SK-N-SH treated with all-trans-retinoic acid at 6 μM for 48 hours (cell line): Measurements from ENCODE around the gene MYO16.

Source experiments
- ATAC-seq: fragments of 200-7000 bp; cut with Tn5 transposase; 3 replicates; pipeline ENCODE4 v1.9.1; 2020; ENCODE audit warnings: mild to moderate bottlenecking, moderate library complexity
- ARNTL ChIP-seq: fragments of 450-650 bp; formaldehyde crosslinking; IDR thresholded peaks from 2 replicates; pipeline ENCODE4 v1.5.0; 2020; ENCODE audit warnings: low read depth, mild to moderate bottlenecking, moderate library complexity, borderline replicate concordance
- BACH2 ChIP-seq: fragments of 250-450 bp; sonication (Bioruptor Pico); IDR thresholded peaks from 2 replicates; pipeline ENCODE4 v1.9.0; 2021; ENCODE audit warnings: mild to moderate bottlenecking, borderline replicate concordance
- CREB5 ChIP-seq: fragments of 250-450 bp; sonication (Bioruptor Pico); IDR thresholded peaks from 2 replicates; pipeline ENCODE4 v1.5.1; 2020; ENCODE audit warnings: low read depth, mild to moderate bottlenecking, moderate library complexity
- CSDC2 ChIP-seq: fragments of 250-450 bp; sonication (Bioruptor Pico); IDR thresholded peaks from 2 replicates; pipeline ENCODE4 v1.5.0; 2020; ENCODE audit warnings: mild to moderate bottlenecking, moderate library complexity
- GLIS3 ChIP-seq: fragments of 250-450 bp; sonication (Bioruptor Pico); IDR thresholded peaks from 2 replicates; pipeline ENCODE4 v1.5.0; 2020; ENCODE audit warnings: mild to moderate bottlenecking, moderate library complexity
- OSR1 ChIP-seq: fragments of 250-450 bp; sonication (Bioruptor Pico); IDR thresholded peaks from 2 replicates; pipeline ENCODE4 v1.8.0; 2022; ENCODE audit warnings: moderate library complexity, mild to moderate bottlenecking, inconsistent platforms
- PATZ1 ChIP-seq: fragments of 250-450 bp; sonication (Bioruptor Pico); IDR thresholded peaks from 2 replicates; pipeline ENCODE4 v1.8.0; 2020; ENCODE audit warnings: mild to moderate bottlenecking, moderate library complexity, borderline replicate concordance
- PPARA ChIP-seq: fragments of 250-450 bp; sonication (Bioruptor Pico); IDR thresholded peaks from 2 replicates; pipeline ENCODE4 v1.5.0; 2020; ENCODE audit warnings: mild to moderate bottlenecking, borderline replicate concordance
- RARB ChIP-seq: fragments of 250-450 bp; sonication (Bioruptor Pico); IDR thresholded peaks from 2 replicates; pipeline ENCODE4 v1.8.0; 2021; ENCODE audit warnings: mild to moderate bottlenecking, moderate library complexity
- SNAI2 ChIP-seq: fragments of 250-450 bp; sonication (Bioruptor Pico); IDR thresholded peaks from 2 replicates; pipeline ENCODE4 v1.5.0; 2020; ENCODE audit warnings: mild to moderate bottlenecking, moderate library complexity
- TCF4 ChIP-seq: fragments of 250-450 bp; sonication (Bioruptor Pico); IDR thresholded peaks from 2 replicates; pipeline ENCODE4 v1.8.0; 2021; ENCODE audit warnings: mild to moderate bottlenecking, moderate library complexity, borderline replicate concordance
- TOX ChIP-seq: fragments of 250-450 bp; sonication (Bioruptor Pico); IDR thresholded peaks from 2 replicates; pipeline ENCODE4 v1.8.0; 2021; ENCODE audit warnings: mild to moderate bottlenecking, moderate library complexity, borderline replicate concordance
- TSHZ2 ChIP-seq: fragments of 250-450 bp; sonication (Bioruptor Pico); IDR thresholded peaks from 2 replicates; pipeline ENCODE4 v1.5.0; 2020; ENCODE audit warnings: mild to moderate bottlenecking, moderate library complexity
- ZC3H10 ChIP-seq: fragments of 250-450 bp; sonication (Bioruptor Pico); IDR thresholded peaks from 2 replicates; pipeline ENCODE4 v1.5.1; 2021; ENCODE audit warnings: mild to moderate bottlenecking, moderate library complexity
- ZFP30 ChIP-seq: fragments of 450-650 bp; formaldehyde crosslinking; IDR thresholded peaks from 2 replicates; pipeline ENCODE4 v1.5.0; 2022; ENCODE audit warnings: mild to moderate bottlenecking, moderate library complexity
- ZNF565 ChIP-seq: fragments of 450-650 bp; formaldehyde crosslinking; conservative IDR thresholded peaks from 2 replicates; pipeline ENCODE4 v1.5.0; 2020; ENCODE audit warnings: low read depth, mild to moderate bottlenecking, moderate library complexity
- ZNF8 ChIP-seq: fragments of 450-650 bp; formaldehyde crosslinking; IDR thresholded peaks from 2 replicates; pipeline ENCODE4 v1.5.0; 2020; ENCODE audit warnings: mild to moderate bottlenecking, moderate library complexity
- TF ChIP-seq, protein P1 (sequence below): fragments of 250-450 bp; sonication (Bioruptor Pico); IDR thresholded peaks from 2 replicates; pipeline ENCODE4 v1.8.0; 2021; ENCODE audit warnings: low read depth, mild to moderate bottlenecking, moderate library complexity, borderline replicate concordance

The MYO16 gene

DNA sequence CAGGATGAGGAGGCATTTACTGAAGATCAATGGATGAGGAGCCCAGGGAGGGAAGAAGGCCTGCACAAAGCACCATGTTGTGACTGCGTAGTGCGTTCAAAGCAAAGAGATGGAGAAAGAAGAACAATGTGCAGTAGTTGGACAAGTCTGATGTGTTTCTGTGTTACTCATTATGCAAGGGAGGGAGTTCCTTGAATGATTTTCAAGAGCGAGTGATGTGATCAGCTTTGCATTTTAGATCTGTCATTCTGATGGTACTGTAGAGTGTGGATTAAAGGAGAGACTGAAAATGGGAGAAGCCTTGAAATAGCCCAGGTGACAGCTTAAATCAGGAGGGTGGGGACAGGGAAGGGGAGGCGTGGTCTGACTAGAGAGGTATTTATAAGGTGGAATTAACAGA lies 9.5 kb downstream of the MYO16 start (continued):
- TF ChIP-seq ZFP30 (CRISPR knock-in tag): no peak

DNA sequence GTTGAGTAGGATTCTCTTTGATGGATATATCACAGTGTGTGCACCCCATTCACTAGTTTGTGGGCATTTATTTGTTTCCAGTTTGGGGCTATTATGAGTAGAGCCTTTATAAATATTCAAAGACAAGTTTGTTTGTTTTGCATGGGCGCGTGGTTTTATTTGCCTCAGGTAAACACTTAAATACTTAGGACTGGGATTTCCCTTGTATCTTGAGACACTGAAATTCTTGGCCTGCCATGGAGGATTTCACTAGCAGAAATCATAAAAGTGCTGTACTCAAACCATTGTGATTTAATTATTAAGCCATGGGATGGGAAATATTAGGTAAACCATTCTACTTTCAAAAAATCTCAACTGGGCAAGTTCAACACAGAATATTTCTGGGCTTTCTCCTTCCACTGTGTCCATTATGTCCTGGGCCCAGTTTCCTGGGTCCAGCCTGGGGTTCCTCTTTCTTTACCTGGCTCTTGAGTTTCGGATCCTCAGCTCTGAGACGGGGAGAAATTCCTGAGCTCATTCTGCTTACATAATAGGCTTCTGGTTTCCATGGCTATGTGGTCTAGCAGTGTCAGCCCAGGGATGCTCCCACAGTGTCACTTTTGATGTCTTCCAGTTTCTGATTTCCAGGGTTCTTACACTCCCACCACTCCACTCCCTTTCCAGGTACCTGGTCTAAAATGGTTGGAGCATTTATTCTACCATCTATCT lies 14.4 kb downstream of the MYO16 start:
- no peak for ATAC-seq
- TF ChIP-seq PATZ1 (CRISPR knock-in tag): no peak
- no peak for TF ChIP-seq CSDC2
- TF ChIP-seq, protein P1, sequence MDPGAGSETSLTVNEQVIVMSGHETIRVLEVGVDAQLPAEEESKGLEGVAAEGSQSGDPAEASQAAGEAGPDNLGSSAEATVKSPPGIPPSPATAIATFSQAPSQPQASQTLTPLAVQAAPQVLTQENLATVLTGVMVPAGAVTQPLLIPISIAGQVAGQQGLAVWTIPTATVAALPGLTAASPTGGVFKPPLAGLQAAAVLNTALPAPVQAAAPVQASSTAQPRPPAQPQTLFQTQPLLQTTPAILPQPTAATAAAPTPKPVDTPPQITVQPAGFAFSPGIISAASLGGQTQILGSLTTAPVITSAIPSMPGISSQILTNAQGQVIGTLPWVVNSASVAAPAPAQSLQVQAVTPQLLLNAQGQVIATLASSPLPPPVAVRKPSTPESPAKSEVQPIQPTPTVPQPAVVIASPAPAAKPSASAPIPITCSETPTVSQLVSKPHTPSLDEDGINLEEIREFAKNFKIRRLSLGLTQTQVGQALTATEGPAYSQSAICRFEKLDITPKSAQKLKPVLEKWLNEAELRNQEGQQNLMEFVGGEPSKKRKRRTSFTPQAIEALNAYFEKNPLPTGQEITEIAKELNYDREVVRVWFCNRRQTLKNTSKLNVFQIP: no peak

DNA sequence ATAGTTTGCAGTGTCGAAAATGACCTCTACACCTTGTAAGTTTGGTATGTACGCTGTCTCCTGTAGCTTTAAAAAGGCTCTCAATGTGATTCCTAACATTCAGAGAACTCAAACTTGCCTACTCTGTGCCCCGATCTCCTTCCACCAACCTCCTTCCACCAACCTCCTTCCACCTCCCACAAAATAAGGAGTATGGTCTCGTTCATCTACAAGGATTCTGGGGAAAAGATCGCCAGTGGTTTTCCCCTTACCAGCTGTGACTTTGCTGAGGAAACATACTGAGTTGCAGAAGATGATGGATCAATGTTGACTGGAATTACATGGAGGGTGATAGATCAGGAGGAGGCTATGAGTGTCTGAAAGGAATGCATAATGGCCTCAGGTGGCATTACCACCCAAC lies 16.0 kb downstream of the MYO16 start:
- TF ChIP-seq CSDC2 (no peak), OSR1 (CRISPR knock-in tag) (no peak), BACH2 (CRISPR knock-in tag) (no peak), ZNF8 (CRISPR knock-in tag) (no peak), TCF4 (CRISPR knock-in tag) (no peak)
- no peak for ATAC-seq

GRCh38 chr13:108650271-108650670 lies 20.9 kb downstream of the MYO16 start:
- no peak for ATAC-seq
- no peak for TF ChIP-seq ZNF565 (CRISPR knock-in tag)
- TF ChIP-seq SNAI2 (CRISPR knock-in tag): no peak
- no peak for TF ChIP-seq TOX (CRISPR knock-in tag)
- no peak for TF ChIP-seq GLIS3 (CRISPR knock-in tag)
- no peak for TF ChIP-seq ZNF8 (CRISPR knock-in tag)
- TF ChIP-seq BACH2 (CRISPR knock-in tag): no peak
- no peak for TF ChIP-seq PATZ1 (CRISPR knock-in tag)
- TF ChIP-seq RARB: no peak
- no peak for TF ChIP-seq ZC3H10 (CRISPR knock-in tag)
- no peak for TF ChIP-seq ARNTL (CRISPR knock-in tag)
- TF ChIP-seq, protein P1: no peak
- no peak for TF ChIP-seq CSDC2
- TF ChIP-seq OSR1 (CRISPR knock-in tag): no peak
- TF ChIP-seq CREB5 (CRISPR knock-in tag): no peak
- no peak for TF ChIP-seq PPARA
- no peak for TF ChIP-seq ZFP30 (CRISPR knock-in tag)
- TF ChIP-seq TSHZ2 (CRISPR knock-in tag): no peak
- TF ChIP-seq TCF4 (CRISPR knock-in tag): no peak
